Activated CD8-positive, alpha-beta T cell treated with anti-CD3 and anti-CD28 coated beads for 36 hours (primary cell): Measurements from ENCODE around the gene LSM4. TPM values are rescaled to one million over a fixed set of nuclear protein-coding genes. Genes with fewer than 3 reads are reported as not detected.

Source experiments
- ATAC-seq: fragments of 200-7000 bp; cut with Tn5 transposase; one replicate; pipeline ENCODE4 v1.10.0; 2021; ENCODE audit warnings: mild to moderate bottlenecking, moderate library complexity
- CTCF ChIA-PET: fragments of 350-600 bp; sonication (Branson Sonifier 250); formaldehyde crosslinking; loops from one replicate; lab custom pipeline; 2021; ENCODE audit warnings: antibody characterized with exemption; lab: Charles Lee
- POLR2A ChIA-PET: fragments of 350-600 bp; sonication (Branson Sonifier 250); formaldehyde crosslinking; loops from one replicate; lab custom pipeline; 2021; ENCODE audit warnings: antibody characterized with exemption; lab: Charles Lee
- DNase-seq: peaks from one replicate; pipeline ENCODE4 v3.0.0-alpha.2; 2020
- H3K27ac Mint-ChIP-seq: one replicate; pipeline ENCODE4 v1.8.0; 2021; ENCODE audit warnings: mild to moderate bottlenecking, mixed read lengths
- H3K27me3 Mint-ChIP-seq: one replicate; pipeline ENCODE4 v1.8.0; 2021; ENCODE audit warnings: mixed read lengths
- H3K36me3 Mint-ChIP-seq: one replicate; pipeline ENCODE4 v1.8.0; 2021; ENCODE audit warnings: low read depth, mixed read lengths
- H3K4me1 Mint-ChIP-seq: one replicate; pipeline ENCODE4 v1.8.0; 2021; ENCODE audit warnings: low read depth, mixed read lengths
- H3K4me3 Mint-ChIP-seq: one replicate; pipeline ENCODE4 v1.8.0; 2021; ENCODE audit warnings: mild to moderate bottlenecking, moderate library complexity, mixed read lengths
- H3K9me3 Mint-ChIP-seq: one replicate; pipeline ENCODE4 v1.8.0; 2021; ENCODE audit warnings: mixed read lengths
- intact Hi-C: fragments of 100-400 bp; cut with micrococcal nuclease; formaldehyde crosslinking; loops from one replicate; pipeline ENCODE4 v1.10.0; 2022
- total RNA-seq, 2 experiments: library from RNA; stranded (reverse); gene quantifications; one replicate each; pipeline ENCODE4 v1.2.3, GENCODE V29; 2021
- TF ChIP-seq, protein P1 (sequence below): fragments of 200-600 bp; IDR thresholded peaks from one replicate; pipeline ENCODE4 v1.8.0; 2022; ENCODE audit warnings: antibody characterized with exemption, mild to moderate bottlenecking

LSM4 gene
- total RNA-seq, 2 experiments from 2014 or later: 426 to 433 TPM

DNA sequence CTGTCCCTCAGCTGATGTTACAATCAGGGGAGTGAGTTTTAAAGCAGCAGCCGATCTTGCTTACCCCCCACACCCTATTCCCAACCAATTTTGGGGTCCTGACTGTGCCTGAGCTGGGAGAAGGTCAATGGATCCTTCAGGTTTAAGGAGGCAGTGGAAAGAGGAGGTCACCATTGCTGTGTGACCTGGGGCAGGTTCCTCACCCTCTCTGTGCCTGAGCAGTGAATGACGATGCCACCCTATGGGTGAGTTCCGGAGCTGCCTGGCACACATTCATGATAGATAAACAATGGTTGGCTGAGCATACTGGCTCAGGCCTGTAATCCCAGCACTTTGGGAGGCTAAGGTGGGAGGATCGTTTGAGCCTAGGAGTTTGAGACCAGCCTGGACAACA is 21.2 kb downstream of the LSM4 start:
- ChIA-PET POLR2A (interaction anchor here (1.0 to 23.1 kb wide), 5 partner anchors 10 to 336 kb away, joined by 3 to 592 read pairs (median 74); partner anchors contain the start of genes JUND and LSM4), CTCF (interaction anchor here (0.9 to 7.6 kb wide), 2 partner anchors 22 to 27 kb away, joined by 4 to 166 read pairs; partner anchors contain the start of gene JUND)
- Mint-ChIP-seq H3K9me3 (no peaks in the 10 kb centered on the region), H3K4me3 (peak overlapping the region; percentile 32), H3K36me3 (peaks cover 44% of the 10 kb centered on the region), H3K27me3 (no peaks in the 10 kb centered on the region), H3K27ac (peak overlapping the region; percentile 75), H3K4me1 (peaks cover 47% of the 10 kb centered on the region)
- TF ChIP-seq, protein P1, sequence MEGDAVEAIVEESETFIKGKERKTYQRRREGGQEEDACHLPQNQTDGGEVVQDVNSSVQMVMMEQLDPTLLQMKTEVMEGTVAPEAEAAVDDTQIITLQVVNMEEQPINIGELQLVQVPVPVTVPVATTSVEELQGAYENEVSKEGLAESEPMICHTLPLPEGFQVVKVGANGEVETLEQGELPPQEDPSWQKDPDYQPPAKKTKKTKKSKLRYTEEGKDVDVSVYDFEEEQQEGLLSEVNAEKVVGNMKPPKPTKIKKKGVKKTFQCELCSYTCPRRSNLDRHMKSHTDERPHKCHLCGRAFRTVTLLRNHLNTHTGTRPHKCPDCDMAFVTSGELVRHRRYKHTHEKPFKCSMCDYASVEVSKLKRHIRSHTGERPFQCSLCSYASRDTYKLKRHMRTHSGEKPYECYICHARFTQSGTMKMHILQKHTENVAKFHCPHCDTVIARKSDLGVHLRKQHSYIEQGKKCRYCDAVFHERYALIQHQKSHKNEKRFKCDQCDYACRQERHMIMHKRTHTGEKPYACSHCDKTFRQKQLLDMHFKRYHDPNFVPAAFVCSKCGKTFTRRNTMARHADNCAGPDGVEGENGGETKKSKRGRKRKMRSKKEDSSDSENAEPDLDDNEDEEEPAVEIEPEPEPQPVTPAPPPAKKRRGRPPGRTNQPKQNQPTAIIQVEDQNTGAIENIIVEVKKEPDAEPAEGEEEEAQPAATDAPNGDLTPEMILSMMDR: no peak
- DNase-seq (no peak), ATAC-seq (no peak)
- intact Hi-C loops: no loop called here

DNA sequence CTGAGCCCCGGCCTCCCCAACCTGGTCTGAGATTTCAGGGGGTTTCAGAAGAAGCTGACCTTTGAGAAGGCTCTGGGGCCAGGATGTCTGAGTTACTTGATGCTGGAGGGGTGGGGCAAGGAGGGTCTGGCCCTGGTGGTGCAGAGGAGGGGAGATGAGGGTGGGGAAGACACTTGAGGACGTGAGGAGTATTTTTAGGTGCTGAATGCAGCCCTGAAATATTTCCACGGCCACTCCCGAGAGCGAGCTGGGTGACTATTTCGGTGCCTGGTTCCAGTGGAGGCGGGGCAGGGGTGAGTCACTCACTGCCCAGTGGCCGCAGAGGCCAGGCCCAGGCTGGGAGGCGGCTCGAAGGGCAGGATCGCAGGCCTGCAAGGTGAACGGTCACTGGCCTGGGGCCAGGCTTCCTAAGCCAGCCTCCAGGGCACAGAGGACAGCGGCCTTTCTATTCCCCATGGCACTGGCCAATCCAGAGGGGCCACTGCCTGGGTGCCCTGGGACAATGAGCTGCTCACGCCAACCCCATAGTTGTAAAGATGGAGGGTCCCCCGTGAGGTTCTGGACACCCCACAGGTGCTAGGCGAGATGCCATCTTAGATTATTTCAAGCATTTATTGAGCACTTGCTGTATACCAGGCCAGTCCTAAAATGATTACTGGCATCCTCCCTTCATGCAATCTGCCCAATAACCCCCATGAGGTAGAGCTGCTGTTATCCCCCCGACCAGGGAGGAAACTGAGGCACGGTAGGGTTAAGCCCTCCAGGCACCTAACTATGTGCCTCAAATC is 21.8 kb downstream of the LSM4 start:
- intact Hi-C loops: no loop called here
- DNase-seq (no peak), ATAC-seq (no peak)
- ChIA-PET POLR2A (interaction anchor here (1.0 to 23.1 kb wide), 4 partner anchors 9 to 30 kb away, joined by 4 to 592 read pairs (median 99); partner anchors contain the start of genes JUND and LSM4), CTCF (interaction anchor here (0.9 to 7.6 kb wide), 2 partner anchors 21 to 28 kb away, joined by 4 to 166 read pairs; partner anchors contain the start of gene JUND)
- Mint-ChIP-seq H3K4me1 (peaks cover 43% of the 10 kb centered on the region), H3K9me3 (no peaks in the 10 kb centered on the region), H3K27me3 (no peaks in the 10 kb centered on the region), H3K36me3 (peaks cover 43% of the 10 kb centered on the region), H3K4me3 (peak overlapping the region; percentile 32), H3K27ac (peak overlapping the region; percentile 75)
- TF ChIP-seq, protein P1: no peak

DNA sequence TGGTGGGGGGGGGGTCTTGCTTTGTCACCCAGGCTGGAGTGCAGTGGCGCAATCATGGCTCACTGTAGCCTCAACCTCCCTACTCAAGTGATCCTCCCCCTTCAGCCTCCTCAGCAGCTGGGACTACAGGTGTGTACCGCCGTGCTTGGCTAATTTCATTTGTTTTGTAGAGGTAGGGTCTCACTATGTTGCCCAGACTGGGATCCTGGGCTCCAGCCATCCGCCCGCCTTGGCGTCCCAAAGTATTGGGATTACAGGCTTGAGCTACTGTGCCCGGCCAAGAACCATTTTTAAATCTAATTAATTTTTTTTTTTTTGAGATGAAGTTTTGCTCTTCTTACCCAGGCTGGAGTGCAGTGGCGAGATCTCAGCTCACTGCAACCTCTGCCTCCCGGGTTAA is 23.2 kb downstream of the LSM4 start:
- intact Hi-C loops: no loop called here
- TF ChIP-seq, protein P1: no peak
- DNase-seq (no peak), ATAC-seq (no peak)
- no peak overlapping the region for H3K4me3 Mint-ChIP-seq
- no peaks in the 10 kb centered on the region for H3K9me3 Mint-ChIP-seq
- H3K27me3 Mint-ChIP-seq: no peaks in the 10 kb centered on the region
- peaks cover 39% of the 10 kb centered on the region for H3K36me3 Mint-ChIP-seq
- peaks cover 47% of the 10 kb centered on the region for H3K4me1 Mint-ChIP-seq
- CTCF ChIA-PET: interaction anchor here (1.3 to 7.6 kb wide), 2 partner anchors 20 to 22 kb away, joined by 4 to 166 read pairs; partner anchors contain the start of gene JUND
- POLR2A ChIA-PET: interaction anchor here (0.6 to 4.6 kb wide), 3 partner anchors 9 to 104 kb away, joined by 3 to 48 read pairs (median 3); partner anchors contain the start of gene JUND
- no peak overlapping the region for H3K27ac Mint-ChIP-seq

DNA sequence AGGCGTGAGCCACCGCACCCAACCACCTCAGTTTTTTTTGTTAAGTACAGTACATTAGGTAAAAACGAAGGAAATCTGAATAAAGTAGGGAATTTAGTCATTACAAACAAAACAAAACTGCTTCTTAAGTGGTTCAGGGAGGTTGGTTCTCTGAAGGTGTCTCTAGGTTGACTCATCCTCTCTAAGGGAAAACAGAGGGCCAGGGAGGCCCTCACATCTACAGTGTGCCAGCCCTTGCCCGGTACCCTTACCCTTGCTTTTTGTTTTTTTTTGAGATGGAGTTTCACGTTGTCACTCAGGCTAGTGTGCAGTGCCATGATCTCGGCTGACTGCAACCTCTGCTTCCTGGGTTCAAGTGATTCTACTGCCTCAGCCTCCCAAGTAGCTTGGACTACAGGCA is 24.3 kb downstream of the LSM4 start:
- ChIA-PET POLR2A (interaction anchor here (1.2 to 4.6 kb wide), 2 partner anchors 8 to 18 kb away, joined by 3 to 48 read pairs; partner anchors contain the start of gene JUND), CTCF (interaction anchor here (7.6 kb wide), 1 partner anchor 19 kb away, joined by 166 read pairs; the partner anchor contains the start of gene JUND)
- no peak overlapping the region for H3K4me3 Mint-ChIP-seq
- DNase-seq (no peak), ATAC-seq (peak; percentile 29)
- H3K9me3 Mint-ChIP-seq: no peaks in the 10 kb centered on the region
- no peaks in the 10 kb centered on the region for H3K27me3 Mint-ChIP-seq
- peak overlapping the region; percentile 81 for H3K27ac Mint-ChIP-seq
- TF ChIP-seq, protein P1: no peak
- H3K4me1 Mint-ChIP-seq: peaks cover 57% of the 10 kb centered on the region
- peaks cover 40% of the 10 kb centered on the region for H3K36me3 Mint-ChIP-seq
- intact Hi-C loops: no loop called here
